Measurements from ENCODE around the gene CHD1L. TPM values are rescaled to one million over a fixed set of nuclear protein-coding genes. Genes with fewer than 3 reads are reported as not detected.

Gene CHD1L
- total RNA-seq = 14.7 and 16.0 TPM in 2 replicates

GRCh38 chr1:147242449-147243227, at the start of gene CHD1L:
Gene CHD1L, plus strand, starts transcription at chr1:147242684. Its CDS starts 20 bp downstream, at chr1:147242704.

GRCh38 chr1:147225193-147225730, 17.2 kb upstream of the CHD1L start, which contains the start of gene FMO5:
Gene FMO5, minus strand, starts transcription at chr1:147225339. Its CDS starts 310 bp downstream, at chr1:147225029.

Other genes starting within 250 kb of the CHD1L start
- 10.8 and 11.9 TPM in 2 replicates for gene PRKAB2, start 70.2 kb upstream of the CHD1L start, total RNA-seq
- 0.93 and 1.8 TPM in 2 replicates for gene FMO5, start 17.3 kb upstream of the CHD1L start, total RNA-seq